Keratinocyte (primary cell): Measurements from ENCODE around the gene CSGALNACT2. TPM values are rescaled to one million over a fixed set of nuclear protein-coding genes. Genes with fewer than 3 reads are reported as not detected.

Source experiments
- DNase-seq: peaks from one replicate; pipeline ENCODE4 v3.0.0-alpha.2; 2011; ENCODE audit warnings: low read depth, missing footprints, low spot score
- FAIRE-seq: peaks from 2 replicates; lab custom pipeline; 2011; peaks lifted over from hg19 to GRCh38; lab: Jason Lieb, UNC
- H2AFZ ChIP-seq: 2 replicates; pipeline ENCODE4 v1.6.0; 2012; ENCODE audit warnings: low read length, control low read depth, inconsistent platforms; ENCODE audit not compliant: control insufficient read depth
- H3K27ac ChIP-seq: 2 replicates; pipeline ENCODE4 v1.5.1; 2011; ENCODE audit warnings: low read length; ENCODE audit not compliant: control insufficient read depth, insufficient read depth
- H3K27me3 ChIP-seq: 3 replicates; pipeline ENCODE4 v1.6.0; 2011; ENCODE audit warnings: low read length; ENCODE audit not compliant: control insufficient read depth, insufficient read depth; ENCODE audit errors: extremely low read depth
- H3K36me3 ChIP-seq, 2 experiments: 2 replicates in 1 of 2; 3 replicates in 1 of 2; pipeline ENCODE4 v1.5.1; 2011; ENCODE audit warnings: low read length in 2 of 2, mild to moderate bottlenecking in 1 of 2; ENCODE audit not compliant: control insufficient read depth in 2 of 2, insufficient read depth in 2 of 2; ENCODE audit errors: extremely low read depth in 1 of 2
- H3K4me1 ChIP-seq: 3 replicates; pipeline ENCODE4 v1.5.1; 2011; ENCODE audit warnings: low read length; ENCODE audit not compliant: control insufficient read depth, insufficient read depth; ENCODE audit errors: extremely low read depth
- H3K4me2 ChIP-seq: 3 replicates; pipeline ENCODE4 v1.6.0; 2011; ENCODE audit warnings: low read depth, low read length; ENCODE audit not compliant: control insufficient read depth, insufficient read depth; ENCODE audit errors: extremely low read depth
- H3K4me3 ChIP-seq, 3 experiments: fragments of 200-600 bp in 1 of 3; sonication (generic) in 1 of 3; 2 replicates in 2 of 3; 3 replicates in 1 of 3; pipeline ENCODE4 v1.5.1; 2011 to 2016; ENCODE audit warnings: low read length in 3 of 3, mild to moderate bottlenecking in 3 of 3, control low read depth in 2 of 3, inconsistent platforms in 1 of 3, low read depth in 1 of 3, mixed read lengths in 1 of 3, mixed run types in 1 of 3, moderate library complexity in 1 of 3; ENCODE audit not compliant: control insufficient read depth in 2 of 3, insufficient read depth in 2 of 3; ENCODE audit errors: extremely low read depth in 1 of 3
- H3K79me2 ChIP-seq: 2 replicates; pipeline ENCODE4 v1.6.0; 2012; ENCODE audit warnings: low read length; ENCODE audit not compliant: control insufficient read depth, insufficient read depth
- H3K9ac ChIP-seq: 3 replicates; pipeline ENCODE4 v1.6.0; 2011; ENCODE audit warnings: low read length; ENCODE audit not compliant: control insufficient read depth, insufficient read depth; ENCODE audit errors: extremely low read depth
- H3K9me1 ChIP-seq: 3 replicates; pipeline ENCODE4 v1.6.0; 2011; ENCODE audit warnings: low read length; ENCODE audit not compliant: control insufficient read depth, insufficient read depth; ENCODE audit errors: extremely low read depth
- H3K9me3 ChIP-seq: 2 replicates; pipeline ENCODE4 v1.5.1; 2012; ENCODE audit warnings: low read depth, low read length; ENCODE audit not compliant: control insufficient read depth
- H4K20me1 ChIP-seq: 3 replicates; pipeline ENCODE4 v1.6.0; 2011; ENCODE audit warnings: low read length; ENCODE audit not compliant: control insufficient read depth, insufficient read depth; ENCODE audit errors: extremely low read depth
- EZH2 ChIP-seq: IDR thresholded peaks from one replicate; pipeline ENCODE4 v1.6.1; 2012; ENCODE audit warnings: inconsistent platforms, mild to moderate bottlenecking, low read length, moderate library complexity
- dilution Hi-C: fragments of 300-500 bp; cut with MboI; formaldehyde crosslinking; loops from one replicate; pipeline ENCODE4 v1.7.0; 2020; ENCODE audit warnings: low sequenced_read_pairs; ENCODE audit not compliant: extremely low pct_ligation_motif_present
- polyA plus RNA-seq, 5 experiments: library from polyadenylated mRNA; depleted of rRNA in 3 of 5; stranded (reverse) in 3 of 5; stranded (forward) in 1 of 5; unstranded in 1 of 5; fragments of >200 nt; gene quantifications; 1 replicate in 1 of 5; 2 replicates in 3 of 5; 3 replicates in 1 of 5; pipeline versions ENCODE4 v1.2.1 to v1.2.3, GENCODE V29; 2011 to 2012; ENCODE audit warnings: missing spikeins in 2 of 5, low read depth in 1 of 5, low replicate concordance in 1 of 5
- TF ChIP-seq, protein P1 (sequence below), 3 experiments: IDR thresholded peaks in 1 of 3; conservative IDR thresholded peaks in 1 of 3; optimal IDR thresholded peaks in 1 of 3; 2 replicates in 2 of 3; 3 replicates in 1 of 3; pipeline versions ENCODE3 to v1.5.1; 2011; ENCODE audit warnings: low read length in 3 of 3, mild to moderate bottlenecking in 3 of 3, moderate library complexity in 2 of 3, control low read depth in 1 of 3, inconsistent platforms in 1 of 3; ENCODE audit not compliant: insufficient read depth in 2 of 3; ENCODE audit errors: extremely low read depth in 1 of 3

CSGALNACT2 gene
- polyA plus RNA-seq, 1 donor (not counting 4 experiments of a cell fraction or from before 2014, with no cell fraction given), result 19.7 TPM

GRCh38 chr10:43156590-43157341 is 18.5 kb downstream of the CSGALNACT2 start:
- Histone ChIP-seq H3K9me3 (no peaks in the 10 kb centered on the region), H3K9ac (no peak overlapping the region), H3K4me3 (no peak overlapping the region), H2AFZ (no peak overlapping the region), H3K4me1 (peaks cover 19% of the 10 kb centered on the region), H3K4me2 (no peak overlapping the region), H3K9me1 (no peaks in the 10 kb centered on the region), H3K27me3 (no peaks in the 10 kb centered on the region), H3K79me2 (peaks cover 44% of the 10 kb centered on the region), H3K27ac (no peak overlapping the region), H4K20me1 (no peaks in the 10 kb centered on the region), H3K36me3 (peaks cover 0 to 6% of the 10 kb centered on the region in 2 experiments)
- DNase-seq, result no peak
- no peak for TF ChIP-seq EZH2
- TF ChIP-seq, protein P1, sequence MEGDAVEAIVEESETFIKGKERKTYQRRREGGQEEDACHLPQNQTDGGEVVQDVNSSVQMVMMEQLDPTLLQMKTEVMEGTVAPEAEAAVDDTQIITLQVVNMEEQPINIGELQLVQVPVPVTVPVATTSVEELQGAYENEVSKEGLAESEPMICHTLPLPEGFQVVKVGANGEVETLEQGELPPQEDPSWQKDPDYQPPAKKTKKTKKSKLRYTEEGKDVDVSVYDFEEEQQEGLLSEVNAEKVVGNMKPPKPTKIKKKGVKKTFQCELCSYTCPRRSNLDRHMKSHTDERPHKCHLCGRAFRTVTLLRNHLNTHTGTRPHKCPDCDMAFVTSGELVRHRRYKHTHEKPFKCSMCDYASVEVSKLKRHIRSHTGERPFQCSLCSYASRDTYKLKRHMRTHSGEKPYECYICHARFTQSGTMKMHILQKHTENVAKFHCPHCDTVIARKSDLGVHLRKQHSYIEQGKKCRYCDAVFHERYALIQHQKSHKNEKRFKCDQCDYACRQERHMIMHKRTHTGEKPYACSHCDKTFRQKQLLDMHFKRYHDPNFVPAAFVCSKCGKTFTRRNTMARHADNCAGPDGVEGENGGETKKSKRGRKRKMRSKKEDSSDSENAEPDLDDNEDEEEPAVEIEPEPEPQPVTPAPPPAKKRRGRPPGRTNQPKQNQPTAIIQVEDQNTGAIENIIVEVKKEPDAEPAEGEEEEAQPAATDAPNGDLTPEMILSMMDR (optimal IDR thresholded peaks at IDR 0.05 in 1 of 3, IDR thresholded peaks at IDR 0.05 in 1 of 3, conservative IDR thresholded peaks at IDR 0.05 in 1 of 3; ENCODE audit: extremely low read depth in 1 of 3, insufficient read depth in 2 of 3, low read length in 3 of 3), result no peak
- no peak for FAIRE-seq
- dilution Hi-C loops, result no loop called here

DNA sequence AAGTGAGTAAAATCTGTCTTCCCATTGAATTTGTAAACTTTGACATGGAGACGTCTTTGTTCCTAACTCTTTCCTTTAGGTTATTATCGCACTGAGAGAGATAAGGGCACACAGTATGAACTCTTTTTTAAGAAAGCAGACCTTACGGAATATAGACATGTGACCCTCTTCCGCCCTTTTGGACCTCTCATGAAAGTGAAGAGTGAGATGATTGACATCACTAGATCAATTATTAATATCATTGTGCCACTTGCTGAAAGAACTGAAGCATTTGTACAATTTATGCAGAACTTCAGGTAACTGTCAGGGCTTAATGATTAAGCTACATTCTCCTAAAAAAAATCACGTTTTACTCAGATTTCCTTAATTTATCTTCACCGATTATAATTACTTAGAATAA is 20.4 kb downstream of the CSGALNACT2 start:
- Histone ChIP-seq H4K20me1 (no peaks in the 10 kb centered on the region), H2AFZ (no peak overlapping the region), H3K9ac (no peak overlapping the region), H3K9me3 (no peaks in the 10 kb centered on the region), H3K4me3 (no peak overlapping the region), H3K36me3 (peaks cover 5 to 18% of the 10 kb centered on the region in 2 experiments), H3K79me2 (peaks cover 29% of the 10 kb centered on the region), H3K27ac (no peak overlapping the region), H3K27me3 (no peaks in the 10 kb centered on the region), H3K4me2 (no peak overlapping the region), H3K4me1 (peaks cover 19% of the 10 kb centered on the region), H3K9me1 (no peaks in the 10 kb centered on the region)
- FAIRE-seq, result no peak
- TF ChIP-seq, protein P1 (optimal IDR thresholded peaks at IDR 0.05 in 1 of 3, IDR thresholded peaks at IDR 0.05 in 1 of 3, conservative IDR thresholded peaks at IDR 0.05 in 1 of 3; ENCODE audit: extremely low read depth in 1 of 3, insufficient read depth in 2 of 3, low read length in 3 of 3), result no peak
- TF ChIP-seq EZH2, result no peak
- no peak for DNase-seq
- dilution Hi-C loops, result no loop called here
